ENCODE data around the gene ZNF723.
"Not testable (repeated sequence)": the region's sequence is repeated elsewhere in the genome, so short reads cannot be mapped to it uniquely, and the experiment has no call there.

The ZNF723 gene

DNA sequence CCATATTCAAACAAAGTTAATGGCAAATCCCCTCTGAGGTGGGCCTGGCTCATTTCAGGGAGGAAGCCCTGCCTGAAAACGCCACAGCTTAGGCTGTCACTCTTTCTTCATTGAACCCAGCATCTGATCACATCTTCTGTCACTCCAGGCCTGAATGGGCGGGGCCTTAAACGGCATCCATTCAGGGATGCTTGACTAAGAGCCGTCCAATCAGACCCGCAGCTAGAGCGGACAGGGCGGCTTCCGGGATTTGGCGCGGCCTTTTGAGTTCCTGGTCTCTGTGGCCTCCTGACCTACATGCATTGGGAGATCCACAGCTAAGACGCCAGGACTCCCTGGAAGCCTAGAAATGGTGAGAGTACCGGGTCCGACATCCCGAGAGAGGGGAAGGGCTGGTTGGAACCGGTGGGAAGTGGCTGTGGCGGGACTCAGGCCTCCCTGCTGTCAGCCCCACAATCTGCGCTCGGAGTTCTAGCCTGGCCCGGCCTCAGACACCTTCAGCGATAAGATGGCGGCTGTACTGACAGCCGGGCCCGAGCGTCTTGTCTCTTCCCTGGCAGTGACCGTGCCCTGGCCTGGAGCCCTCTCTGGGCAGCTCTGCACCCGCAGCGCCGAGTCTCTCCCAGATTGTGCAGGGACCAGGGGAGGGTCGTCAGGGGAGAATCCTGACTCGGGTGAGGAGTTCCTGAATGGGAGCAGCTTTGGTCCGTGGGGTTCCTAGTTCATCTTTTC is at the start of gene ZNF723:
Gene ZNF723, plus strand, starts transcription at position 261 of the 732 bp plus-strand sequence. Its CDS starts 89 bp downstream, at position 350.
- Histone ChIP-seq H3K9me3 (ENCODE audit: control insufficient read depth, insufficient read depth, low read depth, low read length) (peaks cover 68% of the 10 kb centered on the region), H3K27ac (ENCODE audit: low read depth, low read length) (no peak within 1 kb of the TSS), H3K9ac (ENCODE audit: low read length) (no peak within 1 kb of the TSS), H3K36me3 (ENCODE audit: control insufficient read depth, insufficient read depth, low read length) (no peaks in the 10 kb centered on the region), H3K4me3 (ENCODE audit: low read depth, low read length) (no peak within 1 kb of the TSS), H3K27me3 (ENCODE audit: control insufficient read depth, insufficient read depth, low read length) (no peaks in the 10 kb centered on the region), H3K4me1 (ENCODE audit: control insufficient read depth, insufficient read depth, low read length) (no peaks in the 10 kb centered on the region)

DNA sequence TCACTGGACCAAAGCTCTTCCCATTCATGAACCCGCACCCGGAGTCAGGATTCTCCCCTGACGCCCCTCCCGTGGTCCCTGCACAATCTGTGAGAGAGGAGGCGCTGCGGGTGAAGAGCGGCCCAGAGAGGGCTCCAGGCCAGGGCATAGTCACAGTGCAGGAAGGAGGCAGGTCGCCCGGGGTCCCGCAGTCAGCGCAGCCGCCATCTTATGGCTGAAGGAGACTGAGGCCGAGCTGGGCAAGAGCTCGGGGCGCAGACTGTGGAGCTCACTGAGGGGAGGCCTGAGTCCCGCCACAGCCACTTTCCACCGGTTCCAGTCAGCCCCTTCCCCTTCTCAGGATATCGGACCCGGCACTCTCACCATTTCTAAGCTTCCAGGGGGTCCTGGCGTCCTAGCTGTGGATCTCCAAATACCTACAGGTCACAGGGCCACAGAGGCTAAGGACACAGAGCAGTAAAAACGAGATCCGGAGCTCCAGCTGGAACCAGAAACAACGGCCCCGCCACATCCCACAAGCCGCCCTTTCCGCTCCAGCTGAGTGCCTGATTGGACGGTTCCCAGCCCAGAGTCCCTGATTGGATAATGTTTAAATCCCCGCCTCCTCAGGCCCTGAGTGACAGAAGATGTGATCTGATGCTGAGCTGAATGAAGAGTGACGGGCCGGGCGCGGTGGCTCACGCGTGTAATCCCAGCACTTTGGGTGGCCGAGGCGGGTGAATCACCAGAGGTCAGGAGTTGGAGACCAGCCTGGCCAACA is 48.3 kb upstream of the ZNF723 start, which contains the start of gene ZNF99:
Gene ZNF99, minus strand, starts transcription at position 501 of the 760 bp plus-strand sequence. Its CDS starts 135 bp downstream, at position 366.
- Histone ChIP-seq H3K9ac (ENCODE audit: low read length) (no peak within 1 kb of the TSS), H3K27me3 (ENCODE audit: control insufficient read depth, insufficient read depth, low read length) (no peaks in the 10 kb centered on the region), H3K4me3 (ENCODE audit: low read depth, low read length) (no peak within 1 kb of the TSS), H3K9me3 (ENCODE audit: control insufficient read depth, insufficient read depth, low read depth, low read length) (peaks cover 65% of the 10 kb centered on the region), H3K4me1 (ENCODE audit: control insufficient read depth, insufficient read depth, low read length) (no peaks in the 10 kb centered on the region), H3K36me3 (ENCODE audit: control insufficient read depth, insufficient read depth, low read length) (no peaks in the 10 kb centered on the region), H3K27ac (ENCODE audit: low read depth, low read length) (no peak within 1 kb of the TSS)

GRCh38 chr19:22792863-22793262 is 39.2 kb upstream of the ZNF723 start:
- peaks cover 63% of the 10 kb centered on the region for H3K9me3 ChIP-seq (ENCODE audit: control insufficient read depth, insufficient read depth, low read depth, low read length)
- H3K9ac ChIP-seq (ENCODE audit: low read length); H3K36me3 ChIP-seq (ENCODE audit: control insufficient read depth, insufficient read depth, low read length): not testable (repeated sequence)

GRCh38 chr19:22797040-22797439 is 35.1 kb upstream of the ZNF723 start:
- no peak overlapping the region for H3K27ac ChIP-seq (ENCODE audit: low read depth, low read length)
- peaks cover 75% of the 10 kb centered on the region for H3K9me3 ChIP-seq (ENCODE audit: control insufficient read depth, insufficient read depth, low read depth, low read length)
- no peaks in the 10 kb centered on the region for H3K4me1 ChIP-seq (ENCODE audit: control insufficient read depth, insufficient read depth, low read length)
- H3K27me3 ChIP-seq (ENCODE audit: control insufficient read depth, insufficient read depth, low read length), result no peaks in the 10 kb centered on the region
- H3K9ac ChIP-seq (ENCODE audit: low read length), result no peak overlapping the region
- H3K36me3 ChIP-seq (ENCODE audit: control insufficient read depth, insufficient read depth, low read length), result no peaks in the 10 kb centered on the region
- H3K4me3 ChIP-seq (ENCODE audit: low read depth, low read length), result no peak overlapping the region

More at GRCh38 chr19:22792863-22793262, 39.2 kb upstream of the ZNF723 start:
- H3K27me3 ChIP-seq (ENCODE audit: control insufficient read depth, insufficient read depth, low read length); H3K4me3 ChIP-seq (ENCODE audit: low read depth, low read length); H3K4me1 ChIP-seq (ENCODE audit: control insufficient read depth, insufficient read depth, low read length); H3K27ac ChIP-seq (ENCODE audit: low read depth, low read length): not testable (repeated sequence)

DNA sequence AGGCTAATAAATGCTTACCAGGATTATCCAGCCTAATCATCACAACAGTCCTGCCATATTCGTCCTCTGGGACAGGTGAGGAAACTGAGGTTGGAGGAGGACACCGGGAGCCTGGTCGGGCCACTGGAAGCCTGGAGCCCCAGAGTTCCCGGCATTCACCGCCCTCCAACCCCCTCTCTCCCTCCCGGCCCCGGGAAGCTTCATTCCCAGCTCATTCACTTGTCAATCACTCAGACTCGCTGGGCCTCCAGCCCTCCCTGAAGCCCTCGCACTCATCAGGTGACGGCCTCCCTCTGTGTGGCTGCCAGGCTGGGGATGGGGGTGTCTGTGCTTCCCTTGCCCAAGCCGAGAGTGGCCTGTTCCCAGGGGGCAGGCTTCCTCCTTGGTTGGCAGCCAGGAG is 25.7 kb upstream of the ZNF723 start:
- H3K27ac ChIP-seq (ENCODE audit: low read depth, low read length), result no peak overlapping the region

GRCh38 chr19:22807061-22807835 is 24.8 kb upstream of the ZNF723 start:
- Histone ChIP-seq H3K9ac (ENCODE audit: low read length) (no peak overlapping the region), H3K36me3 (ENCODE audit: control insufficient read depth, insufficient read depth, low read length) (no peaks in the 10 kb centered on the region), H3K27ac (ENCODE audit: low read depth, low read length) (no peak overlapping the region), H3K9me3 (ENCODE audit: control insufficient read depth, insufficient read depth, low read depth, low read length) (peaks cover 74% of the 10 kb centered on the region), H3K4me1 (ENCODE audit: control insufficient read depth, insufficient read depth, low read length) (no peaks in the 10 kb centered on the region), H3K27me3 (ENCODE audit: control insufficient read depth, insufficient read depth, low read length) (no peaks in the 10 kb centered on the region), H3K4me3 (ENCODE audit: low read depth, low read length) (no peak overlapping the region)

More for the DNA sequence above, 25.7 kb upstream of the ZNF723 start:
- Histone ChIP-seq H3K27me3 (ENCODE audit: control insufficient read depth, insufficient read depth, low read length) (no peaks in the 10 kb centered on the region), H3K4me3 (ENCODE audit: low read depth, low read length) (no peak overlapping the region), H3K9me3 (ENCODE audit: control insufficient read depth, insufficient read depth, low read depth, low read length) (peaks cover 74% of the 10 kb centered on the region), H3K9ac (ENCODE audit: low read length) (no peak overlapping the region), H3K4me1 (ENCODE audit: control insufficient read depth, insufficient read depth, low read length) (no peaks in the 10 kb centered on the region), H3K36me3 (ENCODE audit: control insufficient read depth, insufficient read depth, low read length) (no peaks in the 10 kb centered on the region)

- H3K27ac ChIP-seq (ENCODE audit: low read depth, low read length), result no peak overlapping the region
- H3K27me3 ChIP-seq (ENCODE audit: control insufficient read depth, insufficient read depth, low read length), result no peaks in the 10 kb centered on the region
- no peak overlapping the region for H3K9ac ChIP-seq (ENCODE audit: low read length)
- H3K36me3 ChIP-seq (ENCODE audit: control insufficient read depth, insufficient read depth, low read length), result no peaks in the 10 kb centered on the region
- H3K9me3 ChIP-seq (ENCODE audit: control insufficient read depth, insufficient read depth, low read depth, low read length), result peaks cover 98% of the 10 kb centered on the region
- H3K4me3 ChIP-seq (ENCODE audit: low read depth, low read length), result no peak overlapping the region
- H3K4me1 ChIP-seq (ENCODE audit: control insufficient read depth, insufficient read depth, low read length), result no peaks in the 10 kb centered on the region
Observed at GRCh38 chr19:22814124-22814523, 18.0 kb upstream of the ZNF723 start.

DNA sequence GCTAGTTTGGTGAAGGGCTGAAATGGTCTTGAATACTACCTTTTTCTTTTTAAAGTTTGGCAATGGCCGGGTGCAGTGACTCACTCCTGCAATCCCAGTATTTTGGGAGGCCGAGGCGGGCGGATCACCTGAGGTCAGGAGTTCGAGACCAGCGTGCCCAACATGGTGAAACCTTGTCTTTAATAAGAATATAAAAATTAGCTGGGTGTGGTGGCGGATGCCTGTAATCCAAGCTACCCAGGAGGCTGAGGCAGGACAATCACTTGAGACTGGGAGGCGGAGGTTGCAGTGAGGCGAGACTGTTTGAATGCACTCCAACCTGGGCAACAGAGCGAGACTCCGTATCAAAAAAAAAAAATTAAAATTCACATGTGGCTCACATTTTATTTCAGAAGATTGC is 880 bp upstream of the ZNF723 start:
- peaks cover 70% of the 10 kb centered on the region for H3K9me3 ChIP-seq (ENCODE audit: control insufficient read depth, insufficient read depth, low read depth, low read length)
- no peak overlapping the region for H3K9ac ChIP-seq (ENCODE audit: low read length)
- H3K36me3 ChIP-seq (ENCODE audit: control insufficient read depth, insufficient read depth, low read length), result no peaks in the 10 kb centered on the region
- no peak overlapping the region for H3K27ac ChIP-seq (ENCODE audit: low read depth, low read length)
- no peaks in the 10 kb centered on the region for H3K27me3 ChIP-seq (ENCODE audit: control insufficient read depth, insufficient read depth, low read length)
- no peaks in the 10 kb centered on the region for H3K4me1 ChIP-seq (ENCODE audit: control insufficient read depth, insufficient read depth, low read length)
- no peak overlapping the region for H3K4me3 ChIP-seq (ENCODE audit: low read depth, low read length)

DNA sequence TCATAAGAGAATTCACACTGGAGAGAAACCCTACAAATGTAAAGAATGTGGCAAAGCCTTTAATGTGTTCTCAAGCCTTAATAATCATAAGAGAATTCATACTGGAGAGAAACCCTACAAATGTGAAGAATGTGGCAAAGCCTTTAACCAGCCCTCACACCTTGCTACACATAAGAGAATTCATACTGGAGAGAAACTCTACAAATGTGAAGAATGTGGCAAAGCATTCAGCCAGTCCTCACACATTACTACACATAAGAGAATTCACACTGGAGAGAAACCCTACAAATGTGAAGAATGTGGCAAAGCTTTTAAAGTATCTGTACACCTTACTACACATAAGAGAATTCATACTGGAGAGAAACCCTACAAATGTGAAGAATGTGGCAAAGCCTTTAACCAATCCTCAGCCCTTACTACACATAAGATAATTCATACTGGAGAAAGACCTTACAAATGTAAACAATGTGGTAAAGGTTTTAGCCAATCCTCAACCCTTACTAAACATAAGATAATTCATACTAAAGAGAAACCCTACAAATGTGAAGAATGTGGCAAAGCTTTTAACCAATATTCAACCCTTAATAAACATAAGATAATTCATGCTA is 25.7 kb downstream of the ZNF723 start:
- H3K36me3 ChIP-seq (ENCODE audit: control insufficient read depth, insufficient read depth, low read length); H3K9ac ChIP-seq (ENCODE audit: low read length); H3K4me3 ChIP-seq (ENCODE audit: low read depth, low read length); H3K27me3 ChIP-seq (ENCODE audit: control insufficient read depth, insufficient read depth, low read length); H3K4me1 ChIP-seq (ENCODE audit: control insufficient read depth, insufficient read depth, low read length); H3K27ac ChIP-seq (ENCODE audit: low read depth, low read length): not testable (repeated sequence)
- H3K9me3 ChIP-seq (ENCODE audit: control insufficient read depth, insufficient read depth, low read depth, low read length), result peaks cover 65% of the 10 kb centered on the region

DNA sequence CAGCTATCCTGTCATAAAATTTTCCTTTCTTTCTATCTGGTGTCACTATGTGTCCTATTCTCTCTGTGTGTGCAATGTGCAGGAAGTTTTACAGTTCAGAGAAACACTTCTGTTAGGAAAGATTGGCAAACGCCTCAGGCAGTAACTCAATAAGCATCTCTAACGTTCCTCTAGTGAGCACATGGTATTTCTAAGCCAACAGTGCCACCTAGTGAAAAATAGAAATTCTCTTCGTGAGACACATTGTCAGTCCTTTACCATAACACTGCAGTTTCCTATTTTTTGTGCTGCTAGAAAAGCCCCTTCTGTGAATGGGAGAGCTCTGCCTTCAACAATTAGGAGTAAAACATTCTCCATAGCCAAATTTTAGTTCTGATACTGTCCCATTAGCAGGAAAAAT is 50.7 kb downstream of the ZNF723 start:
- H3K27ac ChIP-seq (ENCODE audit: low read depth, low read length), result no peak overlapping the region
- H3K36me3 ChIP-seq (ENCODE audit: control insufficient read depth, insufficient read depth, low read length), result no peaks in the 10 kb centered on the region

More for the DNA sequence above, 50.7 kb downstream of the ZNF723 start:
- H3K9me3 ChIP-seq (ENCODE audit: control insufficient read depth, insufficient read depth, low read depth, low read length), result peaks cover 83% of the 10 kb centered on the region
- H3K4me1 ChIP-seq (ENCODE audit: control insufficient read depth, insufficient read depth, low read length), result no peaks in the 10 kb centered on the region
- H3K27me3 ChIP-seq (ENCODE audit: control insufficient read depth, insufficient read depth, low read length), result no peaks in the 10 kb centered on the region
- no peak overlapping the region for H3K9ac ChIP-seq (ENCODE audit: low read length)
- no peak overlapping the region for H3K4me3 ChIP-seq (ENCODE audit: low read depth, low read length)
